Stimulated activated CD4-positive, alpha-beta T cell treated with anti-CD3 and anti-CD28 coated beads, TNF-alpha, amount 100 ng/mL, for 4 hours (primary cell): ENCODE data around the gene DACH1.

Source experiments
- DNase-seq, 3 experiments: peaks; one replicate each; pipeline ENCODE4 v3.0.0-alpha.2; 2020; ENCODE audit warnings: low read depth in 3 of 3

DACH1 gene

DNA sequence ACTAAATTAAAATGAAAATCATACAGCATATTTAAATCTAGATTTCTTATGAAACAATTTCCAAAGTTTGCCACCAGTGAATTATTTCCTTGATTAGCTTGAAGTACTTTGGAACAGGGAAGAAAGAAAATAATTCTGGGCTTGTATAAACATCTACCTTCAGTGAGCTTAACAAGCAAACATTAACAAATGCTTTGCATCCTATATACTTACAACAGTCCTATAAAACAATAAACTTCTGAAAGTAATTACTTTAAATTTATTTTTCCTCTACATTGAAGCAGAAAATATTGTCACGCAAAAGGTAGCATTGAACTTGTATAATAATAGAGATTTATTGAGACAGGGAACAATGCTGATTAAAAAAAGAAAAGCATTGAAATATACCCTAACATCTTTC lies 164.8 kb downstream of the DACH1 start:
- no peak for DNase-seq

- DNase-seq = no peak
Measured at GRCh38 chr13:71701741-71702140, 165.3 kb downstream of the DACH1 start.

- DNase-seq = no peak
Measured at GRCh38 chr13:71699342-71699741, 167.7 kb downstream of the DACH1 start.

GRCh38 chr13:71695662-71696061 lies 171.3 kb downstream of the DACH1 start:
- no peak for DNase-seq

GRCh38 chr13:71685072-71685471 lies 181.9 kb downstream of the DACH1 start:
- DNase-seq = no peak

DNA sequence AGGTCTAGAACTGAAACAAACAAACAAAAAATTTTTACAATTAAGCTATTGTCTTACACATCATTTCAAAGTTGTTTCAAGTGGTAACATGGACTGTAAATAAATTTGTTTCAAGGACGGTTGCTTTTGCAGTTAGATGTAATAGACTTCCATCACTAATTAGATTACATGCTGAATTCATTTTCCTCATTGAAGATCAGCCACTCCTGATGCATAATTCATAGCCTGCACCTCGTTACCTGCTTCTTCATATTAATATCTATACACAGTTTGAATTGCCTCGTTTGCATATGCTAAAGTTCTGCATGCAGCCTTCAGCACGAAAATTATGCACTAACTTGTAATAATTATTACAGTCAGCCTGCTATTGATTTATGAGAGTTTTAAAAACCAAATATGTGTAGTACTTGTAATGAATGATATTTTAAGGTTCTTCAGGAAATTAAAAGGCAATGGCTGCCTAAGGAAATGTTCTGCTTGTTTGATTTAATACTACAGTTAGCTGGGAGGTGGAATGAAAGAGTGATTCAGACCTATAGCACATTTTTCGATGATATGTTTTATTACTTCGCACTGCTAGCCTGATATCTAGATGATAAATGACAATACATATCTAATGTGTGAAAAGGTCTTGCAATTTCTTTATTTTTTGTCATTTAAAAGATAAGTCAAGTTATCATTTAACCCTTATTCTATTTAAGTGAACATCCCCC lies 184.9 kb downstream of the DACH1 start:
- no peak for DNase-seq

DNA sequence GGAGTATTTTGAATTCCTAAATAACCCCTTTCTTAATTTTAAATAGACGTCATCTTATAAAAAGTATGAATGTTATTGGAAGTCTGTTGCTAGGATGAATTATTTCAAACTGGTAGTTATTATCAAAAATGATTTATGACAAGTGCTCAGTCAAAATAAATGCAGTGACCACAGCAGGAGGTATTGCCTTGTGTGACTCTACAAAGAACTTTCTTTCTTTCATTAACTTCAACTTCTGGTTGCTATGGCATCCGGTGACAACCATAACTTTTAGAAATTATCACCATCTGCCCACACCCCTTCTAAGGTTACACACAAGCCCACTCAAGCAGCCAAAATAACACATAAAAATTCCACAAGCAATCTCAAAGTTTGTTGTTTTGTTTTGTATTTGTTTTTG lies 189.9 kb downstream of the DACH1 start:
- DNase-seq = no peak

- DNase-seq = no peak
Measured at GRCh38 chr13:71672512-71672911, 194.5 kb downstream of the DACH1 start.

DNA sequence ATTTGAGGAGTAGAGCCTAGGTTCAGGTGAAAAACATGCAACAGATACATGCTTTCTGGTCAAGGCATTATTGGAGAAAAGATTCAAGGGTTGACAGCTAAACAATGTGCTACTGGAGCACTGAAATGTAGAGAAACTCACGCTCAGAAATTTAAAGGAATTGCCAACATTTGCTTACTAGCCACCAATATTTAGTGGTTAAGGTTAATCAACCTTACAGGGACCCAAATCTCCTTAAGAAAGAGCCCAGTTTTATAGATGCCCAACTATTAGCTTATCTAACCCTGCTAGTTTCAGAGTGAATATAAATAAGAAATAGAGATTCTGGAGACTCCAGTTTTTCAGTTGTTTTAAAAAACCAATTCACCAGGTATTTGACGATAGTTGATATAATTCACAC lies 203.6 kb downstream of the DACH1 start:
- DNase-seq = no peak

DNA sequence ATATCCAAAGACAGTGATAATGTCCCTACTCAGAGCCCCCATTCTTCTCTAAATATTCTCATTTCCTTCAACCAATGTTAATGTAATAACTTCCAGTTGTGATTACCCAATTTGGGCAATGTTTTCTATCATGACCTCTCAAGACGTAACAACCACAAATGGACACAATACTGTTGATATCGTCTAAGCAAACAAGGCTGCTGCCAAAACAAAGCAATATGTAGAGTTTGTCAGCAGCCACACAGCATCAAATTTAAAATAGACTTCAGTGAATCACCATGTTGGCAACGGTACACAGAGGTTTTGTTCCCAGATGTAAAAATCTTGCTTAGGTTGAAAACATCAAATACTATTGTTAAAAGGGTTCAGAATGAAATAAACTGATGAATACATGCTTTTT lies 205.1 kb downstream of the DACH1 start:
- no peak for DNase-seq

- DNase-seq = no peak
Measured at GRCh38 chr13:71659404-71659803, 207.6 kb downstream of the DACH1 start.

GRCh38 chr13:71645467-71645866 lies 221.5 kb downstream of the DACH1 start:
- DNase-seq = no peak

DNA sequence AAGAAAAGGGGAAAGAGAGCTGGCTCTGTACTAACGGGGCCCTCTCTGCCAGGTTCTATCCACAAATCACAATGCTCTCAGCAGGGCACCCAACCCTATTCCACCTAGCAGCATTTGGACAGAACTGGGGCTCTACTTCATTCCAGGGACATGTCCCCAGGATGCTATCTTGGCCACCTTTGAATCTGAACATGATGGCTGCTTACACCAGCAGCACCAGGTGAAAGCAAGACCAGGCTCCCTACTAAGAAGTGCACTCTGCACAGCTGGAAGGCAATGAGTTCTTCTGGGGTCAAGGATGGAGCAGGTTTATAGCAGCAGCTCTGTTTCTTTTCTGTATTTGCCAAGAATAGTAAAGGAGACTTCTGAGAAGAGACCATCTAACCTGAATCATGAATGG lies 222.4 kb downstream of the DACH1 start:
- no peak for DNase-seq

DNA sequence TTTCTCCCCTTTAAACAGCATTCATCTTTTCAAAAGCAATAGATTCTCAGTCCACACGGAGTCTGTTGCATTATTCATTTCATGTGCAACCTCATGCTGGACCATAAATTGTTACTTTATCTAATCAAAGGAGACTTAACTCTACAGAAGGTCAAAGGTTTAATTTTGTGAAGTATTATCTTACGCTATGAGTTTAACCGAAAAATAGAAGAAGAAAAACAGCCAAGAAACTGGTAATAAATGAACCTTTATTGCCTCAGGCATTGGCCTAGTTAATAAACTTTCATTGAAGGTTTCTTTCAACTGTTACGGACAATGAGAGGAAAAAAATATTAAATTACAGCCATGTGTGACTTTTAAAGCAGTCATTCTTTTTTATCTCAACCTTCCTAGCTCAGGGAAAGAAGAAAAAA lies 223.6 kb downstream of the DACH1 start:
- no peak for DNase-seq

GRCh38 chr13:71638751-71639150 lies 228.3 kb downstream of the DACH1 start:
- no peak for DNase-seq

- DNase-seq = no peak
Measured at GRCh38 chr13:71634602-71635443, 232.2 kb downstream of the DACH1 start.

DNA sequence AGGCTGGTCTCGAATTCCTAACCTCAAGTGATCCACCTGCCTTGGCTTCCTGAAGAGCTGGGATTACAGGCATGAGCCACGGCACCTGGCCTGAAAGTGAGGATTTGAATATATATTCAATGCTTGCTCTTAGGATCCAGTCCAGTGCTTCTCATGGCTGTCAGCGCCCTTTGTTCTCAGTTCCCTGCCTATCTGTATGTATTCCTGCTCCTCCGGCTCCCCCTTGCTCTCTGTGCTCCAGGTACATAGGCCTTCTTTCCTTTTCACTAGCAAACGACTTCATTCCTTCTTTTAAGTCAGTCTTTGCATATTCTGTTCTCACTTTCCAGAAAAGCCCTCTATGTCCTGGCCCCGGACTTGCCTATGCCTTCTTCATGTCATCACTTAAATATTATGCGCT lies 232.8 kb downstream of the DACH1 start:
- DNase-seq = no peak

GRCh38 chr13:71632721-71633120 lies 234.3 kb downstream of the DACH1 start:
- DNase-seq = no peak

DNA sequence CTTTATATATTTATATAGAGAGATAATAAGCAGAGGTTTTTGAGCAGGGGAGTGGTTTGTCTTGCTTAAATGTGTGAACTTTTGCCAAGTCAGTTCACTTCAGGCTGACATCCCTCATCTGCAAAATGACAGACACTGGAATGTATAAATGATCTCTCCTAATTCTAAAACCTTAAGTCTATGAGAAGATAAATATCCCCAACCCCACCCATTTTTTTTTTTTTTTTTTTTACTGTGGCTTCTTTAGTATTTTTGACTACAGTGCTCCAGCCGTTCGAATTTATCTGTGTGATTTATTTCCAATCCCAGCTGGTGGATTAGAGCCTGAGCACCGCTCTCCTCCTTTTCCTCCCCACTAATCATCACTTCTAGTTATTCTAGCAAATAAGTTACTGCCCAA lies 234.8 kb downstream of the DACH1 start:
- DNase-seq = no peak

DNA sequence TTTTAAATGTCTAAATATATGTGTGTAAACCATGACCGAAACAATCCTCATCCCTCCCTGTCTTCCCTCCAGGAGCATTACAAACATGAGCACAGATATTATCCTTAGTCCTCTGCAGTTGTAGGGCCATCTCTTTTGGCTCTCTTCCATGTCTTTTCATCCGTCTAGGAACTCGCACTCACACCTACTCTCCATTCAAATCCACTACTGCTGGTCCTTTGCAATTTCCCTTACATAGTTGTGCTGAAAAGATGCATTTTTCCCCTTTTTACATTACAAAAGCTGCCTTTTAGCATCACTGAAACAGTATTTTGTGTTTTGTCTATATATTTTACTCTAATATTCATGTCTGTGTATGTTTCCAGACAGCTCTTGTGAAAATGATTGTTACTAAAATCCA lies 237.8 kb downstream of the DACH1 start:
- DNase-seq = no peak

DNA sequence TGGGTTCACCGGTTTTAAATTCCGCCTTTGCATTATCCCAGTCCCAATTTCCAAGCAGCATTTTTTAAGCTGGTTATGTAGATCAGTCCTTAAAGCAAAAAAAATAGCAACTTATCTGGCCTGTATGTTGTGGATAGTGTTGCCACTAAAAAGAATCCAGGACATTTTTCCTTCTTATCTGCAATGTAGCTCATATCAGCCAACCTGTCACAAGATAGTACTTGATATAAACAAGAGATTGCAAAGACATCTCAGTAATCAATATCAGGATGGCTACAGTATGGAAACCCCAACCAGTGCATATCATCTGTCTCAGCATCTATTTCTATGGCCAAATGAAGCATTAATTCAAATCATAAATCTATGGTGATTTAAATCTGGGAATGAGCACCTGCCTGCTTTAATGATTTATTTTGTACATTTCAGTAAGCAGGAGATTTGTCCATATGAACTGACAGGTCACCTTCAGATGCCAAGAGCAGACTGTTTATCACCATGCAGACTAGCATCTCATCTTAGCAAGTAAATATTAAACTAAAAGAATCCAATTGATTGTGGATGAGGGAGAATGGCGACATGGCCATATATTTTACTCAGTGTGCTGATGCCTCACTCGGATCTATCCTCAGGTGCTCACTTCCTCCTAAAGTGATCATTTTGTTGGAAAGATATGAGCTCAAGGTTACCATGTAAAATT lies 240.4 kb downstream of the DACH1 start:
- DNase-seq = no peak

GRCh38 chr13:71625694-71626093 lies 241.3 kb downstream of the DACH1 start:
- no peak for DNase-seq
